Endothelial cell (in vitro differentiated cells): ENCODE data around the gene ATP8A2. TPM values are rescaled to one million over a fixed set of nuclear protein-coding genes. Genes with fewer than 3 reads are reported as not detected.
A peak's percentile ranks its signal among the peaks of the same experiment; 100 is the strongest.

ENCODE experiments used
- DNase-seq: peaks from one replicate; pipeline ENCODE4 v3.0.0; 2021; ENCODE audit warnings: low spot score
- H3K27ac Mint-ChIP-seq: one replicate; pipeline ENCODE4 v1.8.0; 2021; ENCODE audit warnings: mixed read lengths, inconsistent platforms; ENCODE audit not compliant: unreplicated experiment
- H3K27me3 Mint-ChIP-seq: one replicate; pipeline ENCODE4 v1.8.0; 2021; ENCODE audit warnings: mild to moderate bottlenecking, moderate library complexity, mixed read lengths, inconsistent platforms; ENCODE audit not compliant: unreplicated experiment
- H3K36me3 Mint-ChIP-seq: one replicate; pipeline ENCODE4 v1.8.0; 2021; ENCODE audit warnings: mild to moderate bottlenecking, low read depth, mixed read lengths, inconsistent platforms; ENCODE audit not compliant: unreplicated experiment
- H3K4me1 Mint-ChIP-seq: one replicate; pipeline ENCODE4 v1.8.0; 2021; ENCODE audit warnings: mild to moderate bottlenecking, mixed read lengths, inconsistent platforms; ENCODE audit not compliant: unreplicated experiment
- H3K4me3 Mint-ChIP-seq: one replicate; pipeline ENCODE4 v1.8.0; 2021; ENCODE audit warnings: mild to moderate bottlenecking, mixed read lengths, inconsistent platforms; ENCODE audit not compliant: unreplicated experiment
- H3K9me3 Mint-ChIP-seq: one replicate; pipeline ENCODE4 v1.8.0; 2021; ENCODE audit warnings: mixed read lengths, inconsistent platforms; ENCODE audit not compliant: unreplicated experiment
- CTCF ChIP-seq: fragments of 200-600 bp; sonication (generic); IDR thresholded peaks from one replicate; pipeline ENCODE4 v1.5.0; 2021; ENCODE audit warnings: antibody characterized with exemption; ENCODE audit not compliant: unreplicated experiment
- total RNA-seq: library from RNA; stranded (reverse); fragmentation: NEBNext Ultra II Directional; extraction: Animal tissue kit (Norgen Biotek cat#: 25700); gene quantifications from one replicate; pipeline ENCODE4 v1.2.1, GENCODE V29; 2021; ENCODE audit not compliant: unreplicated experiment

Gene ATP8A2
- total RNA-seq, 1 donor from 2014 or later = 2.1 TPM

- no peak overlapping the region for H3K27ac Mint-ChIP-seq
- TF ChIP-seq CTCF = no peak
- H3K4me1 Mint-ChIP-seq = peaks cover 18% of the 10 kb centered on the region
- peaks cover 30% of the 10 kb centered on the region for H3K36me3 Mint-ChIP-seq
- peak overlapping the region; percentile 98 for H3K4me3 Mint-ChIP-seq
- peak; percentile 52 for DNase-seq
- H3K9me3 Mint-ChIP-seq = no peaks in the 10 kb centered on the region
- H3K27me3 Mint-ChIP-seq = peaks cover 14% of the 10 kb centered on the region
These were observed 678.9 kb downstream of the ATP8A2 start for GRCh38 chr13:26050568-26051230.

GRCh38 chr13:26051231-26051656 lies 679.5 kb downstream of the ATP8A2 start:
- Mint-ChIP-seq H3K27me3 (peaks cover 14% of the 10 kb centered on the region), H3K4me3 (peak overlapping the region; percentile 85), H3K27ac (no peak overlapping the region), H3K4me1 (peaks cover 19% of the 10 kb centered on the region), H3K9me3 (no peaks in the 10 kb centered on the region), H3K36me3 (peaks cover 30% of the 10 kb centered on the region)
- peak; percentile 24 for DNase-seq
- TF ChIP-seq CTCF = no peak

DNA sequence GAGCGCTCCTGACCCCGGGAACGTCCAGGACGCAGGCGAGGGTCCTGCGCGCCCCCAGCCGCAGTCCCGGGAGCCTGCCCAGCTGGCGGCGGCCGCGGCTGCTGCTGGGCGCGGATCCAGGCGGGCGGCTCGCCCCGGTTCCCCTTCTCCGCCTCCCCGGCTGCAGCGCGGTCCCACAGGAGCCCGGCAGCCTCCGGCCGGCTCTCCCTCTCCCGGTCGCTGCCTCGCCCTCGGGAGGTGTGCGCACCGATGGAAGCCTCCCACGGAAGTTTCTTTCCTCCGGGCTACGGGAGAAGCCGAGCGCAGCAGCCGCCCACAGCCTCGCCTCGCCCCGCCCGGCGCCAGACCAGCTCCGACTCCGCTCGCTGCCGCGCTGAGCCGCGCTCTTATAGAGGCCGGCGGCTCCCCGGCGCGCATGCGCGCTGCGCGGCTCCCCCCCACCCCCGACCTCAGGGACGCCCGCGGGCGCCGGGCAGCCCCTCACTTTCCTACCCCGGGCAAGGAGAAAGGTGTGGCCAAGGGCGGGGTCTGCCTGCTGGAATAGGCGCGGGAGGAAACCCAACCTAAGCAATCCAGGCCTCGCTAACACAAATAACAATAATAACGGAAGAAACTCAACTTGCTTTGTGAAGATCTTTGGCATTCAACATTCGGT lies 680.0 kb downstream of the ATP8A2 start, which contains the start of gene SHISA2:
SHISA2 (minus strand) TSS at position 360 of the 655 bp plus-strand sequence. CDS start 1,041 bp downstream, outside the sequence.
- H3K36me3 Mint-ChIP-seq = peaks cover 25% of the 10 kb centered on the region
- no peak for TF ChIP-seq CTCF
- peak within 1 kb of the TSS; percentile 91 for H3K4me3 Mint-ChIP-seq
- H3K4me1 Mint-ChIP-seq = peaks cover 20% of the 10 kb centered on the region
- DNase-seq = peak; percentile 45
- H3K9me3 Mint-ChIP-seq = no peaks in the 10 kb centered on the region
- peaks cover 14% of the 10 kb centered on the region for H3K27me3 Mint-ChIP-seq
- peak within 1 kb of the TSS; percentile 52 for H3K27ac Mint-ChIP-seq

DNA sequence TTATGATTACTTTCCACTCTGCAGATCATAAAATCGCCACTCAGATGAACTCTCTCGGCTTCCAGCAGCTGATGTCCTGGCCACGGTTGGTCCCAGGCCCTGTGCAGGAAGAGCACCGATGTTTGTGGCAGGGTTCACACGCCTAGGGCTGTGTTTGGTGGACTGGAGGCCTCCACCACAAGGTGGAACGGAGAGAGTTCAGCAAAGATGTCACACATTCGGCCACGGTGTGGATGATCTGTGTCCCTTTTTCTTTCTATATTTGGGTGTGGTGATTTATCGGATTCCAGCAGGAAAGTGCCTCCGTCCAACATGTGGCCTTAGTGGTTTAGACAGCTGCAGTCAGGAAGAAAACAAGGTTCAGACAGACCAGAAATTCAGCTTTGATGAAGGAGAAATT lies 680.6 kb downstream of the ATP8A2 start:
- H3K9me3 Mint-ChIP-seq = no peaks in the 10 kb centered on the region
- peaks cover 13% of the 10 kb centered on the region for H3K27me3 Mint-ChIP-seq
- H3K4me1 Mint-ChIP-seq = peaks cover 19% of the 10 kb centered on the region
- no peak for TF ChIP-seq CTCF
- peaks cover 19% of the 10 kb centered on the region for H3K36me3 Mint-ChIP-seq
- H3K4me3 Mint-ChIP-seq = peak overlapping the region; percentile 91
- H3K27ac Mint-ChIP-seq = peak overlapping the region; percentile 52
- no peak for DNase-seq

GRCh38 chr13:26053418-26053980 lies 681.7 kb downstream of the ATP8A2 start:
- no peak overlapping the region for H3K27ac Mint-ChIP-seq
- peaks cover 16% of the 10 kb centered on the region for H3K4me1 Mint-ChIP-seq
- no peaks in the 10 kb centered on the region for H3K9me3 Mint-ChIP-seq
- peaks cover 16% of the 10 kb centered on the region for H3K36me3 Mint-ChIP-seq
- no peak overlapping the region for H3K4me3 Mint-ChIP-seq
- H3K27me3 Mint-ChIP-seq = peaks cover 10% of the 10 kb centered on the region
- no peak for DNase-seq
- no peak for TF ChIP-seq CTCF
